Nucleus accumbens (tissue), 56 donors: ENCODE data around the gene SORCS3.

Experiments used
- DNase-seq, 56 donors: peaks; one replicate each; lab custom pipeline; 2025; lab: John Stamatoyannopoulos, UW

Gene SORCS3

GRCh38 chr10:105056413-105056812 lies 415.3 kb downstream of the SORCS3 start:
- no peak for DNase-seq

GRCh38 chr10:105062951-105063350 lies 421.9 kb downstream of the SORCS3 start:
- DNase-seq = no peak

DNA sequence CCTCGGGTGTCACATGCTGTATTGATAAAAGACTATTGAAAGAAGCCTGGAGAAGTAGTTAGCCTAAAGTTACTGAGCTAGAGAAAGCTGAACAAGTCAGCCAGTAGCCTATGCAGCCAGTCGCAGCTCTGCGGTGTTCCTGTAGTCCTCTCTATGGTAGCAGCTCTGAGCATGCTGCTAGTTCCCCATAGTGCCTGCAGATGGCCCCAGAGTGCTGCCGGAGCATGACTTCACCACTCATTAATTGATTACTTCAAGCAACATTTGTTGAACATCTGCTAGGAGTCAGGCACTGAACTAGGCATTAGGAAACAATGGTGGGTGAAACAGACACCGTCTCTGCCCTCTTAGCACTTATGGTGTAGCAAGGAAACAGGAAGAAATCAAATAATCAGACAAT lies 422.7 kb downstream of the SORCS3 start:
- peak in 12 of 56 donors; percentile 1 to 44 (median 8) for DNase-seq

GRCh38 chr10:105068497-105068896 lies 427.4 kb downstream of the SORCS3 start:
- no peak for DNase-seq

DNA sequence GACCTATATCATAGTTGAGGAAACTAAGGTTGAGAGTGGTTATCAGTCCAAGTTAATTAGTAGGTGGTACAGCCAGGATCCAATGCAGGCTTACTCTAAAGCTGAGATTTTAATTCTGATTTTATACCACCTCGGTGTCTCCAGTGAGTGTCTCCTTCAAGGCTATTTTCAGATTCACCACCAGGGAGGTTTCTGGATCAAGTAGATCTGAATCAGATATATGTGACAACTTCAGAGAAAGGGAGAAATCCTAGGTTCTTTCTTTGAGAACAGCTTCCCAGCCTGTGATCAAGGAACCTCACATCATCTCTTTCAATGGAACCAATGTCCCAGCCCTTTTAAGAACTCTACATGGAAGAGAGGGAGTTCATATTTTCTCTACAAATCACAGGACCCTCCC lies 429.2 kb downstream of the SORCS3 start:
- DNase-seq = no peak

GRCh38 chr10:105070952-105071351 lies 429.9 kb downstream of the SORCS3 start:
- DNase-seq = no peak

DNA sequence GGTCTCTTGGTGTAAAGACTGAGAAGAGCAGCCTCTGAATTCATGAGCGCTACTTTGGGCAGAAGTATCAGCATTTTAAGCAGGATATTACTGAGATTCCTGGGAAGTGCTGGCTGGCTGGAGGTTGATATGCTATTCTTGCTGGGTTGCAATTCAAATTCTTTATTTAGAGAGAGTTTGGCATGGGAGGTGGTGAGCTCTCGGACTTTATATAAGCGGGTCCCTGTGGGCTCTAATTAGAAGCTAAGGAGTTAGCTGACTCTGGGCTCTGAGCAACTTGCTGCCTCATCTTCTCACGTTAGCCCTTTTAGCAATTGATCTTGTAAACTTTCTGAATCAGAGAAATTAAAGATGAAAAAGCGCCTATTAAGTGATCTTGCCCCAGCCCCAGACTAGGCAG lies 430.9 kb downstream of the SORCS3 start:
- DNase-seq = no peak

GRCh38 chr10:105073999-105074398 lies 432.9 kb downstream of the SORCS3 start:
- DNase-seq = no peak

GRCh38 chr10:105075031-105075430 lies 433.9 kb downstream of the SORCS3 start:
- no peak for DNase-seq

DNA sequence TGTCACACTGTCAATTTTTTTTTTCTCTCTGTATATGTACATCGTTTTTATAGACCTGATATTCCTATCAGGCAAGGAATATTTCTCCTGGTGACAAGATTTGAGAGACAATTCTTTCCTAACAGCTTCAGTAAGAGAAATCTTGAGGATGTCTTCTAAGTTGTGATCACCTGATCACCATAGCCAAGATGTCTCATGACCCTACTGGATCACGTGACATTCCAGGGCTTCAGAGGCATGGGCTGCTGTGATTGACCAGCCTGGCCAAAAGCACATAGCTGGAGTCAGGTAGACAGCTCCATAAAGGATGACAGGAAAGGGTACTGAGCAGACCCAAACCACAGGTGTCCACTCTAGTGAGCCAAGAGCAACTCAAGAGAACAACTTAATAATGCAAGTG lies 444.9 kb downstream of the SORCS3 start:
- no peak for DNase-seq

GRCh38 chr10:105094048-105094447 lies 453.0 kb downstream of the SORCS3 start:
- no peak for DNase-seq

DNA sequence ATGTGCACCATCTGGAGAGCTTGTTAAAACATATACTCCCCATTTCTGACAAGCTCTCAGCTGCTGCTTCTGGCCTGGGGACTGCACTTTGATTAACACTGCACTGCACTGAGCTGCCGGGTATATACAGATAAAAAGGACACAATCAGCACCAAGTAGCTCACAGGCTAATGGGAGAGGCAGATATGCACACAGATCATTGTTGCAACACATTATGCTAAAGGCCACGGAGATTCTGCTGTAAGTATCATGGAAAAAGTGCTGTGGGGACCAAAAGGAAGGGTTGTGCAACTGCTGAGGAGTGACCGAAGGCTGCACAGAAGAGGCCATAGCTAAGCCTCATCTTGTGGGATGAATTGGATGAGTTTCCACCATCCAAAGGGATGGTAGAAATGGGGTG lies 455.2 kb downstream of the SORCS3 start:
- no peak for DNase-seq

- DNase-seq = no peak
Measured at GRCh38 chr10:105102977-105103376, 461.9 kb downstream of the SORCS3 start.

DNA sequence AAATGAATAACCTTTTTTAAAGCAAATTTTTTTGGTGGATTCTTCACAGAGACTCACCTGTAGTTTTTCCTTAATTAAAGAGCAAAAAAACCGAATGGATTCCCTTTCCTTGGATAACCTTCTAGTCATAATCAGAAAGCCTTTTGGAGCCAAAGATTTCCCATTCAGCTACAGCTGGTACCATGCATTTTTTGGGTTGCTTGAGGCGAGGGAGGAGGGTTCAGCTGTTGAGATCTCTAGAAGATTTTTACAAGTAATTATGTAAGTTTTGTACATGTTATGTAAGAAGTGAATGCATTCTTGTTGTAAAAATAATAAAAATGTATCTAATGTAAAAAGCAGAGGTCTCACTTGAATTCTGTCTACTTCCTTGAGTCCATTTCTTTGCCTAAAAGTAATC lies 463.2 kb downstream of the SORCS3 start:
- DNase-seq = no peak

DNA sequence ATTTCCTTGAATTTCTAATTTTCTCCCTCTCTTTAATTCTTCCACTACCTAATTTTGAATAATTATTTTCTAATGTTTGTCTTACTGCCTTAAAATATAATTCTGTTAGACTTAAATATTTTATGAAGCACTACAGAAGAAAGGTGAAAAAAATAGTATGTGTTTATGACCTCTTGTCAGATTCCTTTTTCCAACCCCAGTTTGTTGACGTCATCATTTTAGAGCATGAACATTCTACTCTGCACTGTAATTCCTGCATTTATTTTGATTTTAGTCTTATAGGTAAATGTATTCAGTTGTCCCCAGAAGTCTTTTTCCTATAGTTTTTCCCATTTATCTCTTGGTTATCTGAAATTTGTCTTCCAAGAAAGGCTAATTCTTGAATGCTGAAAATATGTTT lies 468.1 kb downstream of the SORCS3 start:
- DNase-seq = no peak

- DNase-seq = no peak
Measured at GRCh38 chr10:105112862-105113261, 471.8 kb downstream of the SORCS3 start.

DNA sequence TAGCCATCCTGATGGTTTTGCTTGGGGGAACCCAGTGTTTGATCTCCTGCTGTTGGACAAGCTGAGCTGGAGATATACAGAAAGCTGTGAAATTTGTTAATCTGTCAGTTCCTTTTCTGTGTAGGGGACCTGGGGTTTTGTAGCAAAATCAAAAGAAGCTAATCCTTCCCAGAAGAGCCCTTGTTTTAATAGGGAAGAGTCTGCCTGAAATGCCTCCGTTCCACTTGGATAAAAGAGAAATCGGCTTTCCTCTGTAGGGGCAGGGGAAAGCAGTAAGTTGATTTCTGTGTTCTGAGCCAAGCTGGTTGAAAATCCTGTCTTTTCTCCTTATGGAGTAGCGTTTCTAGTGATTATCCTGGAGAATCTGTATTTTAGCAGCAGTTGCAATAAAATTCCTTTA lies 472.6 kb downstream of the SORCS3 start:
- no peak for DNase-seq

DNA sequence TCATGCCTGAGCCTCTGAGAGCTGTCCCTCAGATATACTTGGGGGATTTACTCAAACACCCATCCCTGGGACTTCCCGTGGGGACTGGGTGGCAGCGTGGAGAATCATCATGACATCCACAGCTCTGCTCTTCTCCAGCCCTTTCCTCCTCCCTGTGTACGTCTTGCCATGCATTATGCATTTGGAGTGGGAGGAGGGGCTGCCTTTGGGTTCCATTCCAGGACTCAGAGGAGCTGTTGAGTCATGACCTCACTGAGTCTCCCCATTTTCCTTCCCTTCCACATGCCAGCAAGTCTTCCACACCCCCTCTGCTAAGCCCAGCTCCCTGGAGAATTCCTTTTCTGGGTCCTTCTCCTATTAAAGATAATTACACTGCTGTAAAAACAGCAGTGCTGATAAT lies 480.7 kb downstream of the SORCS3 start:
- DNase-seq = no peak

DNA sequence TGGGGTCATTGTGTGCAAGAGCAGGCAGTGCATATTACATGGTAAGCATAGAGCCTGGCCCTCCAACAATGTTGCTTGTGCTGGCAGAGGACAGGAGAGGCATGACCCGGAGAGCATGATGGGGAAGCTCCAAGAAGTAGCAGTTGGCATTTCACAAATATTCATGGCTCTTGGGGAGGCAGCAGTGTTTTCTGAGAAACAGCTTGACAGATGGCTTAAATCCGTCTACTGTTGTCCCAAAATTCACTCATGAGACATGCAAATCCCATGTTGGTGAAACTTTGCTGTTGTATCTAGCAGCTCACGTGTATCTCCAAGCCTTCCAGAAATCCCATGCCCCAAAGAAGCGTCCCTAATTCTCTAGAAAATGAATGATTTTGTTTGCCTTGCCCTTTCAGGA lies 487.0 kb downstream of the SORCS3 start:
- DNase-seq = no peak

DNA sequence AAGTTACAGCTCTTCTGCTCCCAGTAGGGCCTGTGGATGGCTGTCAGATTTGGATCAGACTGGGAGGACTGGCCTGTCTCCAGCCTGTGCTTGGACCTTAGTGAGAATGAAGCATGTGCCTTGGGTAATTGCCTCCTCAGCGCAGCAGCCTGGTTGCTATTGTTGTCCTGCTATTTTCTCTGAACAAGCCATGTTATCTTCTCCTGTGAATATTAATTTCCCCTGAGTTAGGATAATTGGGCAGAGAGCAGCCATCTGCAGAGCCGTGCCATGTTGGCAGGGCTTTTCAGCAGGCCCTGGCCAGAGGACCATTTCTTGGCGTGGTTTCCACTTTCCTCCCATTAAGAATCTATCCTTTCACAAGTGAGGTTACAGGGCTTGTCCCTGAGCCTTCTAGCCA lies 497.3 kb downstream of the SORCS3 start:
- DNase-seq = peak in 10 of 56 donors; percentile 2 to 42 (median 13)

GRCh38 chr10:105139363-105139896 lies 498.3 kb downstream of the SORCS3 start:
- DNase-seq = no peak

- DNase-seq = no peak
Measured at GRCh38 chr10:105140600-105140999, 499.5 kb downstream of the SORCS3 start.

DNA sequence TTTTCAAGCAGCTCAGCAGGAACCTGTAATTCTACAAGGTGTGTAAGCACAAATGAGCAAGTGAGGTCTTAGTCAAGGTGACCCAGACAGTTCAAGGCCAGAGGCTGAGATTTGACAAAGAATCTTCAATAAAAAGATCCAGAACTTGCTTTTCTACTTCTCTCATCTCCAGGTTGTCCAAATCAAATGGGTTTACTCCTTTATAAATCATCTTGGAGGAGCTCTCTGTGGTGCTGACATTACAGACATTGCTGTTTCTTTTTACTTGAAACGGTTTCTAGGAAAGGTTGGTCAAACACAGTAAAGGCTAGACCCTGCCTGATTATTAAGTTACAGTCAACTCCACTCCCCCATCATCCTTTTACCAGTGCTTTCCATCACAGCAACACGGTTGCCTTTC lies 504.6 kb downstream of the SORCS3 start:
- DNase-seq = no peak
